GM12892 (cell line): Measurements from ENCODE around the gene SLC24A3.

Experiments
- POLR2A ChIP-seq: IDR thresholded peaks from 2 replicates; pipeline ENCODE4 v1.6.1; 2011; ENCODE audit warnings: low read depth, low read length, control low read depth
- POLR2AphosphoS5 ChIP-seq: IDR thresholded peaks from 2 replicates; pipeline ENCODE4 v1.6.1; 2011; ENCODE audit warnings: low read depth, low read length, control low read depth
- TAF1 ChIP-seq: IDR thresholded peaks from 2 replicates; pipeline ENCODE4 v1.6.1; 2011; ENCODE audit warnings: low read depth, mild to moderate bottlenecking, control low read depth, low read length, borderline replicate concordance

DNA sequence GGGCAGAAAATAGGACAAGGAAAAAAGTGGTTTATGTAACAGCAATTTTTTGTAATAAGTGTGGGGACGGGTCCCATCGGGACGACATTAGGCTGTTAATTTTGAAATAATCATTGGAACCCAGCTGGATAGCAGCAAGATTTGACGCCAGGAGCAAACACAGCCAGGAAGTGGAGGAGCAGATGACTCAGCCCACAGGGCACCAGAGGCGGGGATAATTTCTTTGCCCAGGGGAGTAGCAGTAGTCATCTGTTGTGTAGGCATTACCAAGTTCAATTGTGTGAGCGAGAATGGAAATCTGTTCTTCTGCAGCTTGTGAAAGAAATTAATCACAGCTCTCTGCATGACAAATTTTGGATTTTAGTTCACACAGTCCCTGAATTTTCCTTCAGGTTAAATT is 523.0 kb downstream of the SLC24A3 start:
- no peak for TF ChIP-seq POLR2A
- no peak for TF ChIP-seq POLR2AphosphoS5
- no peak for TF ChIP-seq TAF1
